ENCODE measurements around the gene CALU.

GRCh38 chr7:128783143-128783861 is 44.1 kb downstream of the CALU start:
- TF ChIP-seq CTCF (IDR thresholded peaks at IDR 0.05; ENCODE audit: insufficient read depth, low read length, poor library complexity, severe bottlenecking) (no peak), EZH2phosphoT487 (conservative IDR thresholded peaks at IDR 0.05; ENCODE audit: low read length) (no peak)

All from SU-DHL-6 (cell line).